GM19452 (cell line): Measurements from ENCODE around the gene ICE2.

ENCODE experiments used
- ATAC-seq: cut with Tn5 transposase; IDR thresholded peaks from one replicate; pipeline ENCODE4 v1.9.1; 2021; ENCODE audit not compliant: unreplicated experiment

ICE2 gene

DNA sequence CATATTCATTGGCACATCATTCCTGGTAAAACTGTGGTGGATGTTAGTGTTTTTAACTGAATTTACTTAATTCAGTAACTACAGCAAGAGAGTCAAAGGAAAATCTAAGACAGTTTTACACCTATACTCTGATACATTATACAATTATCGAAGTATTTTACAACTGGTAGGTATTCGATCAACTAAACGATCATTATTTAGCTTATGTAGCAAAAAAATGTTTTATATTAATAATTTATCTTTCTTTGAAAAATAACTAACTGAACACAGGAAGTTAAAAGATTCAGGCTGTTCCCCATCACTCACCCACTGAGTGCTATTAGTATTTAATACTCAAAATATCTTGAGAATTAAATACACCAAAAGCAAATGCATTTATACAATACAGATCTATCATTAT is 21.0 kb downstream of the ICE2 start:
- ATAC-seq = no peak

GRCh38 chr15:60454824-60455223 is 24.1 kb downstream of the ICE2 start:
- ATAC-seq = no peak

- ATAC-seq = no peak
Measured at GRCh38 chr15:60448668-60449360, 30.1 kb downstream of the ICE2 start.

DNA sequence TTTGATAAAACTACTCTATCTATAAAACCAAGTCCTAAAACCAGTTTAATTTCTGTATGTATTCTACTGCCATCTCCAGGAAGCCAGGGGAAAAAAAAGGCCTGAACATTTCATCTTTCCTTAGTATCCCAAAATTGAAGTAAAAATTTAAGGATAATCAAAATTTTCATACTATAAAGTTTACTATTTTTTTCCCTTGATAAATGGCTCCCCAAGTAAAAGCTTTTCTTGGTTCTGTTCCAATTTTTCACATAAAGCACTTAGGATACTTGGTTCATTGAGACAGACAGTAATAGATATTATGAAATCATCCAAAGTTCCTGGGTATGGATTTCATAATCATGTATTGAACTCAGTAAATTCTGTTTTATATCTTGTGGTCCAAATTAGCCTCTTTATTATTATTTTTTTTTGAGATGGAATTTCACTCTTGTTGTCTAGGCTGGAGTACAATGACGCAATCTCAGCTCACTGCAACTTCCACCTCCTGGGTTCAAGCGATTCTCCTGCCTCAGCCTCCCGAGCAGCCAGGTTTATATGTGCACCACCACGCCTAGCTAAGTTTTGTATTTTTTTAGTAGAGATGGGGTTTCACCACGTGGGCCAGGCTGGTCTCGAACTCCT is 34.5 kb downstream of the ICE2 start:
- no peak for ATAC-seq

DNA sequence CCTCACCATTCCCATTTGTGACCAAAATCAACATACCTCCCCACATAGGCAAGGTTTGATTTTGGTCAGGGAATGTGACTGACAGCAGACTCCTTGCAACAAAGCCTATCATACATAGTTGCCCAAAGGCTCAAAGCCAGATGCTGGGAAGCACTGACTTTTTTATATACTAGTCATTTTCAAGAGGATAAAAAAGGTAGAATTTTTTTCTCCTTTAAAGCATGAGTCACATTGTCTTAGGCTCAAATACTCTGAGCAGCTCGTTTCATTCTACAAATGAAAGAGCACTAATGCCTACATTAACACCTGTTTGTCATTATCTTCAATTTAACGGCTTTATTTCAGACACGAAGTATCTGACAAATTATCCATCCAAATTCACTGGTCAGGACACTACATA is 36.2 kb downstream of the ICE2 start:
- ATAC-seq = no peak

DNA sequence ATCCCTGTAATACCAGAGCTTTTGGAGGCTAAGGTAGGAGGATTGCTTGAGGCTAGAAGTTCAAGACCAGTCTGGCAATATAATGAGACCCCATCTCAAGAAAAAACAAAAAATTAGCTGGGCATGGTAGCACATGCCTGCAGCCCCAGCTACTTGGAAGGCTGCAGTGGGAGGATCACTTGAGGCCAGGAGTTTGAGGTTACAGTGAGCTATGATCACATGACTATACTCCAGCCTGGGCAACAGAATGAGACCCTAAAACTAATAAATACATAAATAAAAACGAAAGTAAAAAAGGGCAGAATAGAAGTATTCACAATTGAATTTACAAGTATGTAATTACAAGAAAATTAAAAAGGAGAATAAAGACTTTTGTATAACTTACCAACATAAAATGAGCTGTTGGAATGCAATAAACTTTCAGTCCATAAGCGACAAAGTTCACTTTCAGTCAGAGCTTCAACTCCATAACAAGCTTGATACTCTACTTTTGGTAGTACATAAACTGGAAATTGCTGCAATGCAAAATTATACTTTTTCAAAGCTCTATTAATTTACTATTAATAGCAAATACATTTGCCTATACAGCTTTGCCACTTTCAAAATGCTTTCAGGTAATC is 36.8 kb downstream of the ICE2 start:
- ATAC-seq = no peak

- no peak for ATAC-seq
Measured at GRCh38 chr15:60441331-60441730, 37.6 kb downstream of the ICE2 start.

- no peak for ATAC-seq
Measured at GRCh38 chr15:60438646-60439045, 40.3 kb downstream of the ICE2 start.

DNA sequence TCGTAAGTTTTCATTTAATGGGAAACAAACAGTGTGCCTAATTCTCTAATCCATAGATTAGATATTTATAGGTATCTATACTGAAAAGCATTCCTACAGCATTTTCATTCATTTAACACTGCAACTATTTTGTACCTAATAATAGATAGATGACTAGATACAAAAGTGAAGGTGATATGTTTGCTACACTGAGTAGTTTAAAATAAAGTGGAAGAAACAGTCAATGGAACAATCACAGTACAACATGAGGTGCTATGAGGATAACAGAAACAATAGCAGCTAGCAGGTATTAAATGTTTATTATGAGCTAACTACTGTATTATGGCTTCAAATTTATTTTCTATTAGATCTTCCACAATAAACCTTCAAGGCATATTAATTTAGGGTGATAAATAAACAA is 50.0 kb downstream of the ICE2 start:
- no peak for ATAC-seq

GRCh38 chr15:60426870-60427508 is 52.0 kb downstream of the ICE2 start:
- ATAC-seq = no peak

DNA sequence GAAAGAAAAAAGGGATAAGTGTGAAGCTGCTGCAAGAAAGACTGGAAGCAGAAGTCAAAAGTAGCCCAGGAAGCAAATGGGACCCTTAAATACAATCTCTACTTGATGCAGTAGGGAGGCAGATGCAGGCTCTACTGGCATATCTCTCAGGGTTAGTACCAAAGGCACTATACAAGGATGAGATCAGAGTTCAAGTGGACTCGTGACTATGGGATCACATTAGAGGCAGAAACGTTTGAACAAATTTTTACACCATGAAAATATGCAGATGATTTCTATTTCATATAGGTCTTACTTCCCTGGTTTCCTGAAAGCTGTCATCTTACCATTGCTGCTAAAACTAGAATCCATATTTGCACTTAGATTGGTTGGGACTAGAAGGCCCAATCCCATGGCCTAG is 53.5 kb downstream of the ICE2 start:
- no peak for ATAC-seq

- ATAC-seq = no peak
Measured at GRCh38 chr15:60424006-60424405, 54.9 kb downstream of the ICE2 start.

- no peak for ATAC-seq
Measured at GRCh38 chr15:60423537-60423936, 55.4 kb downstream of the ICE2 start.

DNA sequence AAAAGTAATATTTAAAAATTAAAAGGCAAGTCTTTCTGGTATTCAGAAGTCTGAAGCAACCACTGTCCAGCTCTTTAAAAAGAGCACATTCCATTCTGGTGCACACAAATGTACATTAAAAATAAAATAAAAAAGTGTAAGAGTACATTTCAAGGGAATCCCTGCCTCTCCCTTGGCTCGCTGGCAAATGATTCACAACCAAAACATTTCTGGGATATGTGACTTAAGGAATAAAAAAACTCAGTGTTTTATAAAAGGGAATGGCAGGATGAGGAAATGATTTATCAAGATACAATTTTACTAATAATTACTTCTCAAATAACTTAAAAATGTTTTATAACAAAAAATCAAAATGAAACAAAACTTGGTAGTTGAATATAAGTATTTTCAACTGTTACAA is 57.4 kb downstream of the ICE2 start:
- no peak for ATAC-seq

DNA sequence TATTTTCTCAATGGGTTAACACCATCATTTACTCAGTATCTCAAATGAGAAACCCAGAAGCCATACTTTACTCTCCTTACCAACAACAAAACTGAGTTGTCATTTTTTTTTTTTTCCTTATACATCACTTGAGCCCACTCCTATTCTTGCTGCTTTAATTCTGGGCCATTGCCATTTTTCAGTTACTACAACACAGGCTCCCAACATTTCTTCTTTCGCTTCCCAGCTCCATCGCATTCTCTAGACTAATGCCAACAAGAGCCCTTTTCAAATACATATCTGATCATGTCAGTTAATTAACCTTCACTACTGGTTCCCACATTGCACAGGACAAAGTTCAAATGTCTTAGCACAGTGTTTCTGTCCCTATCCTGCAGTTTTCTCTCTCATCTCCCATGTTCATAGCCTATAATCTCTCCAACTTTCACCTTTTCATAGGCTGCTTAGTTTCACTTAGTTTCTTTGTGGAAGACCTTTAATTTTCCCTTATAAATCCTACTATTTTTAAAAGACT is 58.7 kb downstream of the ICE2 start:
- no peak for ATAC-seq

GRCh38 chr15:60419753-60420152 is 59.2 kb downstream of the ICE2 start:
- ATAC-seq = no peak

GRCh38 chr15:60418096-60418495 is 60.8 kb downstream of the ICE2 start:
- ATAC-seq = no peak

DNA sequence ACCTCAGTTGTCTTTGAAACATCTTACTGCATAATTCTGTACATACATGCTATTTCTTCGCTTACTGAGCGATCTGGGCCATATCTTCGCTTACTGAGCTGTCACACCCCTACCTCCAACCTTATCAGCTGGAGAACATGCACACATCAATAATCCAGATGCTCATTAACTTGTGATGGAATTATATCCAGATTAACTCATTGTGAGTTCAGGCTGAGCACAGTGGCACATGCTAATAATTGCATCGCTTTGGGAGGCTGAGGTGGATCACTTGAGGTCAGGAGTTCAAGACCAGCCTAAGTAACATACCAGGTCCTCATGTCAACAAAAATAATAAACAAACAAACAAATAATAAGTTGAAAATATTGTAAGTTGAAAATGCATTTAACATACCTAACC is 61.8 kb downstream of the ICE2 start:
- no peak for ATAC-seq

GRCh38 chr15:60416484-60416883 is 62.5 kb downstream of the ICE2 start:
- ATAC-seq = no peak

DNA sequence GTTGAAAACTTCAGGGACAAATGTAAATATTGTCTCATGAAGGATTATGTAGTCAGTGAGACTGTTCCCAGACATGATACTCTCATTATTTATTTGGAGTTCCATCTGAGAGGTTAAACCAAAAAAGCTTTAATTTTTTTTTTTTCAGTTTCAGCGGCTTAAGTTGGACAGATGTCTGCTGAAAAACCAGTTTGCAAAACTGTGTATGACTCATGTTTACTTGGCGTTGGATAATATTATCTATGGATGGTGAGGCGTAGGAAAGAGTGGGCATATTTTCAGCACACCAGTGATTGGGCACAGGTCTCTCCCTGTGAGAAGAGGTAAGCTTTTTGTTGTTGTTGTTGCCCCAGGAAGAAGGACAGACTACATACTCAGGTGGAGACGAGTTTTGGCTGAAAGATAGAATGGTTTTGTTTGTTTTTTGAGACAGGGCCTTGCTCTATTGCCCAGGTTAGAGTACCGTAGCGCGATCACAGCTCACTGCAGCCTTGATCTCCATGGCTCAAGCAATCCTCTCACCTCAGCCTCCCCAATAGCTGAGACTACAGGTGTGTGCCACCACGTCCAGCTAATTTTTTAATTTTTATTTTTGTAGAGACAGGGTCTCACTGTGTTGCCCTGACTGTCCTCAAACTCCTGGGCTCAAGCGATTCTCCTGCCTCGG is 64.8 kb downstream of the ICE2 start:
- ATAC-seq = no peak

DNA sequence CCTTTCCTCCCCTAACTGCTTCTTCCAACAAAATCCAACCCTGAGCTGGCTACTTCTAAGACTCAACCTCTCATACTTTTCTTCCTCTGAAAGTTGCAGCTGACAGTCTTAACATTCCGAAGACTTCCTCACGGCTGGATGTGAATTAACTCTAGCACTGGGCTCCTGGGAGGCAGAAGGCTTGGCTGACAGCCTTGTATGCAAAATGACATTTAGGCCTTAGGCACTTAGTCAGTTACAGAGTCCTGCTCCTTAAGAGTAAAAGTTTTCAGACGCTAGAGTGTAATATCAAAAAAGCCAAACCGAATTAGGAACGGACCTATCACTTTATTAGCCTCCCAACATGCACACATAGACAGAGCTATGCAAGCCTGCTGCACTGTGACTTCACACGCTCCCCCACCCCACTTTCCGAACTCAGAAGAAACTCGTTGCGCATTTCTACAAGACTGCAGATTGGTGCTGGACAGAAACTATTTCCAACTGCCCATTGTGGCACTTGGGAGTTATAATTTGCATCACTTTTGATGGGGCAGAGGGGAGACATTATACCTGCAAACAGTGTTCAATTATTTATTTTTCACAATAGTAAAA is 65.6 kb downstream of the ICE2 start:
- ATAC-seq = no peak
